Measurements from ENCODE around the gene SYT1. TPM values are rescaled to one million over a fixed set of nuclear protein-coding genes. Genes with fewer than 3 reads are reported as not detected.

Gene SYT1
- total and polyA plus RNA-seq, 4 donors: 0.53 to 0.84 (median 0.64) TPM

- Histone ChIP-seq H3K27me3 (ENCODE audit: control insufficient read depth in 4 of 4, insufficient read depth in 4 of 4, low read length in 3 of 4) (no peaks in the 10 kb centered on the region), H3K36me3 (ENCODE audit: control insufficient read depth in 4 of 4, insufficient read depth in 3 of 4, low read depth in 1 of 4, low read length in 3 of 4) (no peaks in the 10 kb centered on the region), H3K9me3 (ENCODE audit: control insufficient read depth in 4 of 4, low read length in 3 of 4) (no peaks in the 10 kb centered on the region), H3K9ac (ENCODE audit: low read depth in 1 of 2, low read length in 2 of 2) (no peak overlapping the region), H3K27ac (ENCODE audit: low read depth in 1 of 2, low read length in 2 of 2) (no peak overlapping the region), H3K4me1 (ENCODE audit: control insufficient read depth in 4 of 4, insufficient read depth in 4 of 4, low read length in 3 of 4) (no peaks in the 10 kb centered on the region), H3K4me3 (ENCODE audit: low read depth in 1 of 3, low read length in 3 of 3) (no peak overlapping the region)
- TF ChIP-seq HNF4A (conservative IDR thresholded peaks at IDR 0.05): no peak
- TF ChIP-seq SP1 (IDR thresholded peaks at IDR 0.05): no peak
- TF ChIP-seq FOXA1 (IDR thresholded peaks at IDR 0.05): no peak
- no peak for TF ChIP-seq ZBTB33 (IDR thresholded peaks at IDR 0.05)
- no peak for TF ChIP-seq RXRA (IDR thresholded peaks at IDR 0.05)
- no peak for TF ChIP-seq ATF3 (IDR thresholded peaks at IDR 0.05)
- no peak for TF ChIP-seq RAD21 (IDR thresholded peaks at IDR 0.05)
- TF ChIP-seq REST (IDR thresholded peaks at IDR 0.05): no peak
- no peak for TF ChIP-seq YY1 (IDR thresholded peaks at IDR 0.05)
- no peak for TF ChIP-seq FOXA2 (IDR thresholded peaks at IDR 0.05)
- no peak for TF ChIP-seq EGR1 (IDR thresholded peaks at IDR 0.05; ENCODE audit: low read depth in 2 of 2)
- no peak for TF ChIP-seq CTCF (IDR thresholded peaks at IDR 0.05; ENCODE audit: low read depth, low read length, missing input control)
- TF ChIP-seq TAF1 (conservative IDR thresholded peaks at IDR 0.05): no peak
- TF ChIP-seq MAX (IDR thresholded peaks at IDR 0.05): no peak
- DNase-seq (ENCODE audit: low spot score): no peak
Measured at GRCh38 chr12:79444089-79444488, 579.5 kb downstream of the SYT1 start.

- no peaks in the 10 kb centered on the region for H3K4me1 ChIP-seq (ENCODE audit: control insufficient read depth in 4 of 4, insufficient read depth in 4 of 4, low read length in 3 of 4)
- no peak overlapping the region for H3K4me3 ChIP-seq (ENCODE audit: low read depth in 1 of 3, low read length in 3 of 3)
- no peaks in the 10 kb centered on the region for H3K27me3 ChIP-seq (ENCODE audit: control insufficient read depth in 4 of 4, insufficient read depth in 4 of 4, low read length in 3 of 4)
- H3K9ac ChIP-seq (ENCODE audit: low read depth in 1 of 2, low read length in 2 of 2): no peak overlapping the region
- no peak overlapping the region for H3K27ac ChIP-seq (ENCODE audit: low read depth in 1 of 2, low read length in 2 of 2)
- 96% methylated on average over 11 of the region's 11 CpGs for whole genome bisulfite sequencing
- H3K36me3 ChIP-seq (ENCODE audit: control insufficient read depth in 4 of 4, insufficient read depth in 3 of 4, low read depth in 1 of 4, low read length in 3 of 4): no peaks in the 10 kb centered on the region
- no peak for DNase-seq (ENCODE audit: low spot score)
- H3K9me3 ChIP-seq (ENCODE audit: control insufficient read depth in 4 of 4, low read length in 3 of 4): no peaks in the 10 kb centered on the region
- TF ChIP-seq HNF4A (conservative IDR thresholded peaks at IDR 0.05) (no peak), REST (IDR thresholded peaks at IDR 0.05) (no peak), CTCF (IDR thresholded peaks at IDR 0.05; ENCODE audit: low read depth, low read length, missing input control) (no peak), HNF4G (IDR thresholded peaks at IDR 0.05) (no peak), GABPA (IDR thresholded peaks at IDR 0.05 in 1 of 2, conservative IDR thresholded peaks at IDR 0.05 in 1 of 2) (no peak), TAF1 (conservative IDR thresholded peaks at IDR 0.05) (no peak), MAX (IDR thresholded peaks at IDR 0.05) (no peak), NR2F2 (IDR thresholded peaks at IDR 0.05) (no peak), ATF3 (IDR thresholded peaks at IDR 0.05) (no peak)
Measured at GRCh38 chr12:79448816-79449215, 584.2 kb downstream of the SYT1 start.

All from liver (tissue), 9 donors.